Heart right ventricle (tissue), 16 donors: ENCODE measurements around the gene PFDN1. TPM values are rescaled to one million over a fixed set of nuclear protein-coding genes. Genes with fewer than 3 reads are reported as not detected.

ENCODE experiments used
- ATAC-seq, 8 donors: fragments of 200-7000 bp; cut with Tn5 transposase; one replicate each; pipeline ENCODE4 v1.9.1; 2020; ENCODE audit warnings: mild to moderate bottlenecking in 8 of 8, moderate library complexity in 8 of 8, moderate number of reproducible peaks in 1 of 8
- DNase-seq, 2 donors: peaks; one replicate each; pipeline ENCODE4 v3.0.0-alpha.2; 2020
- H3K27ac ChIP-seq, 10 donors: fragments of 200-600 bp; sonication (generic) in 2 of 10; one replicate each; pipeline versions ENCODE4 v1.5.0 to v1.8.0; 2020 to 2022; ENCODE audit warnings: mild to moderate bottlenecking in 3 of 10
- H3K27me3 ChIP-seq, 7 donors: fragments of 200-600 bp; one replicate each; pipeline ENCODE4 v1.8.0; 2021 to 2022; ENCODE audit warnings: mild to moderate bottlenecking in 2 of 7
- H3K36me3 ChIP-seq, 9 donors: fragments of 200-600 bp; sonication (generic) in 1 of 9; one replicate each; pipeline versions ENCODE4 v1.5.0 to v1.8.0; 2020 to 2022; ENCODE audit warnings: mild to moderate bottlenecking in 2 of 9
- H3K4me1 ChIP-seq, 9 donors: fragments of 200-600 bp; sonication (generic) in 1 of 9; one replicate each; pipeline versions ENCODE4 v1.5.0 to v1.8.0; 2020 to 2022; ENCODE audit warnings: mild to moderate bottlenecking in 4 of 9
- H3K4me3 ChIP-seq, 10 donors: fragments of 200-600 bp; sonication (generic) in 2 of 10; one replicate each; pipeline versions ENCODE4 v1.5.0 to v1.8.0; 2020 to 2022; ENCODE audit warnings: mild to moderate bottlenecking in 7 of 10, moderate library complexity in 2 of 10
- H3K9me3 ChIP-seq, 11 donors: fragments of 200-600 bp in 10 of 11; sonication (generic) in 2 of 11; one replicate each; pipeline versions ENCODE4 v1.5.0 to v1.8.0; 2013 to 2022; ENCODE audit warnings: mild to moderate bottlenecking in 2 of 11, control low read depth in 1 of 11, moderate library complexity in 1 of 11
- CTCF ChIP-seq, 9 donors: fragments of 200-600 bp; sonication (generic) in 2 of 9; IDR thresholded peaks; one replicate each; pipeline versions ENCODE4 v1.5.0 to v1.8.0; 2021 to 2022; ENCODE audit warnings: antibody characterized with exemption in 9 of 9, mild to moderate bottlenecking in 5 of 9, moderate library complexity in 1 of 9
- WGBS, 2 donors: extraction: QIAGEN DNeasy Blood & Tissue Kit; methylation state at CpG; one replicate each; pipeline ENCODE4 v1.1.7; 2013; ENCODE audit warnings: inconsistent platforms in 1 of 2; 5-methylcytosine and 5-hydroxymethylcytosine counted together
- intact Hi-C, 10 donors: fragments of 100-400 bp; cut with DNase I; formaldehyde crosslinking; loops; one replicate each; pipeline versions ENCODE4 v1.11.1 to v1.14.2; 2022
- polyA plus RNA-seq, 2 donors: library from polyadenylated mRNA; stranded (reverse); fragments of 200-250 nt; gene quantifications; one replicate each; pipeline ENCODE4 v1.2.3, GENCODE V29; 2013
- total RNA-seq, 10 donors: library from RNA; stranded (reverse); fragmentation: NEBNext Ultra II Directional in 3 of 10; extraction: Animal tissue kit (Norgen Biotek cat#: 25700) in 3 of 10; gene quantifications; one replicate each; pipeline versions ENCODE4 v1.2.1 to v1.2.4, GENCODE V29; 2021 to 2023
- donor health status: Arrhythmogenic right ventricular cardiomyopathy.
- donor health status: ischemic (EF 13 %, LVEDD 7.1; RV severe dilation, severe dysfunction).
- donor health status: healthy with polysubstance abuse.
- donor health status: DM: no; HTN: yes; CAD: no.
- donor health status: DM: no; HTN: no; CAD: no.
- donor health status: ischemic (EF 25% LVEDD 6.9; RV normal size, moderate dysfunction).
- donor health status: ischemic (EF 25% LVEDD 5.7; RV mildly dilated, moderate dysfunction).
- donor health status: healthy.
- donor health status: DM: yes; HTN: yes; CAD: no.
- donor health status: Ischemic cardiomyopathy.
- donor health status: ischemic (EF 35%, LVEDD 5.7; RV mildly dilated, moderate dysfunction).
- donor health status: nonischemic (EF 11% LVEDD 7.7; RV severe dilation, severe dysfunction).
- donor health status: DM: yes; HTN: yes; CAD: no.
- donor health status: PGD.
- donor health status: ischemic (EF 29% LVEDD 5.4; RV normal size, mild dysfunction).
- donor health status: nonischemic (EF 23%, LVEDD 6.1; RV moderate dilation, normal function).

The PFDN1 gene
- total and polyA plus RNA-seq, 12 donors = 56.8 to 100 (median 80.7) TPM

- H3K36me3 ChIP-seq = peaks cover 0 to 23% (median 0%) of the 10 kb centered on the region in 9 donors
- ATAC-seq = no peak
- H3K4me1 ChIP-seq = peaks cover 0 to 38% (median 10%) of the 10 kb centered on the region in 9 donors
- H3K9me3 ChIP-seq = no peaks in the 10 kb centered on the region
- no peak overlapping the region for H3K27ac ChIP-seq
- no peak overlapping the region for H3K4me3 ChIP-seq
- no peak for TF ChIP-seq CTCF (IDR thresholded peaks at IDR 0.05)
- no peaks in the 10 kb centered on the region for H3K27me3 ChIP-seq
- no peak for DNase-seq
- intact Hi-C loops = no loop called here
These were observed 94.8 kb downstream of the PFDN1 start for GRCh38 chr5:140208065-140208464.

DNA sequence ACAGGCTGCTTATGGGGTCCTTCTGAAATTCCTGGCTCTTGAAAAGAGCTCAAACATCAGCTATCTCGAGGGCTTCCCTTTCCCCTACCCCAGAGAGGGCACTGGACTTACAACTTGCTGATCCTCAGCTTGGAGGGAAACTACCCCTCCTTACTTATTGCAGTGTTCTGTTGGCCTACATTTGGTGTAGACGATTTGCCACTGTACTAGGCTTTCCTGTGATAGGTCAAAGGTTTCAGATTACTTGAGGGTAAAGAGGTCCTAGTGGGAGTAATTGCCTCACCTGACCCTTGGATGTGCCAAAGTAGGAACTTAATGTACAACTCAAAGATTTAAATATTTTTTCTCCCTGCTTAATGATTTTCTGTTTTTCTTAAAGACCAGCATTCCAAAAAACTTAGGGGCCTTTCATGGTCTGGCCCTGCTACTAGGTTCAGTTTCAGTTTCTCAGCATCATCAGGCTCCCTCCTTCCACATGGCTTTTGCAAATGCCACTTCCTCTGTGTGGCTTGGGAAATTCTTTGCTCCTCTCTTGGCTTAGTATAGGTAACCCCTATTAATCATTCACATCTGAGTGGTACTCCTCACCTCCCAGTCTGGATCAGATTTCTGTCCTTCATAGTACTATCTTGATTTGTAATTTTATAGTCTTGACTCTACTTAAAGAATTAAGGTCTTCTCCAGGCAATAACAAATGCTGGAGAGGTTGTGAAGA is 95.5 kb downstream of the PFDN1 start:
- H3K9me3 ChIP-seq = no peaks in the 10 kb centered on the region
- peak overlapping the region in 1 of 10 donors; percentile 81 for H3K27ac ChIP-seq
- WGBS, 2 donors = 49 to 62% methylated on average over 2 of the region's 2 CpGs
- no peak for TF ChIP-seq CTCF (IDR thresholded peaks at IDR 0.05)
- no peak overlapping the region for H3K4me3 ChIP-seq
- DNase-seq = no peak
- no peak for ATAC-seq
- peaks cover 0 to 23% (median 0%) of the 10 kb centered on the region in 9 donors for H3K36me3 ChIP-seq
- no peaks in the 10 kb centered on the region for H3K27me3 ChIP-seq
- peaks cover 0 to 45% (median 17%) of the 10 kb centered on the region in 9 donors for H3K4me1 ChIP-seq
- intact Hi-C loops = no loop called here

GRCh38 chr5:140205952-140206351 is 96.9 kb downstream of the PFDN1 start:
- no peak for DNase-seq
- H3K4me1 ChIP-seq = peaks cover 0 to 48% (median 24%) of the 10 kb centered on the region in 9 donors
- intact Hi-C loops = no loop called here

DNA sequence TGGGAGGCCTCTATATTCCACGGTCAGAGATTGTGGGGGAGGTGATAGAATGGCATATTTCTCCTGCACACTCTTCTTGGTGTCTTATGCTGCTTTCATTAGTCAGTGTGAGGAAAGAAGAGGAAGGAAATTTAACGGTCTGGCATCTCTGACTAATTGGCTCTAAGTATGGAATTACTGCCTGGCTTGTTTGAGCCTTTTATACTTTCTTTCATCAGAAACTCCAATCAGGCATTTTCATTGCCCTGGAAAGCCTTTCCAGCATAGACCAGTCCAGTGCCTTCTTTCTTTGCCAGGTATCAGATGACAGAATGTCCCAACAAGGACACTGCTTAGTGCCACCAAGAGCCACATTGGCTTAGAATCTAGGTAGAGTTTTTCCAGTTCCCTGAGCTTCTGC is 97.7 kb downstream of the PFDN1 start:
- WGBS, 2 donors = 40 to 54% methylated on average over 2 of the region's 2 CpGs
- Histone ChIP-seq H3K36me3 (peaks cover 0 to 11% (median 0%) of the 10 kb centered on the region in 9 donors), H3K4me1 (peaks cover 0 to 48% (median 24%) of the 10 kb centered on the region in 9 donors), H3K27me3 (no peaks in the 10 kb centered on the region), H3K9me3 (no peaks in the 10 kb centered on the region), H3K4me3 (no peak overlapping the region), H3K27ac (peak overlapping the region in 8 of 10 donors; percentile 23 to 81 (median 62))
- ATAC-seq (peak; percentile 32 to 79 (median 52)), DNase-seq (no peak)
- TF ChIP-seq CTCF (IDR thresholded peaks at IDR 0.05) = no peak
- intact Hi-C loops = no loop called here

More at GRCh38 chr5:140205952-140206351, 96.9 kb downstream of the PFDN1 start:
- peak in 7 of 8 donors; percentile 35 to 80 (median 72) for ATAC-seq
- Histone ChIP-seq H3K36me3 (peaks cover 0 to 11% (median 0%) of the 10 kb centered on the region in 9 donors), H3K9me3 (no peaks in the 10 kb centered on the region), H3K27ac (peak overlapping the region in 9 of 10 donors; percentile 23 to 81 (median 62)), H3K4me3 (no peak overlapping the region), H3K27me3 (no peaks in the 10 kb centered on the region)
- peak in 3 of 9 donors; percentile 22 to 35 (median 30) for TF ChIP-seq CTCF (IDR thresholded peaks at IDR 0.05)
- WGBS, 2 donors = 69 to 75% methylated on average over 4 of the region's 4 CpGs
